Kidney (tissue), 14 donors: ENCODE results near the gene DCX. TPM values are rescaled to one million over a fixed set of nuclear protein-coding genes. Genes with fewer than 3 reads are reported as not detected.
A peak's percentile ranks its signal among the peaks of the same experiment; 100 is the strongest.

Experiments used
- DNase-seq, 5 donors: peaks; one replicate each; pipeline ENCODE4 v3.0.0-alpha.2; 2013 to 2020
- FAIRE-seq: peaks from 2 replicates; lab custom pipeline; 2012; peaks lifted over from hg19 to GRCh38; lab: Jason Lieb, UNC
- H3K27ac ChIP-seq, 2 donors: one replicate each; pipeline ENCODE4 v1.7.0; 2013; ENCODE audit warnings: low read depth in 2 of 2, low read length in 2 of 2, inconsistent platforms in 1 of 2
- H3K27me3 ChIP-seq: one replicate; pipeline ENCODE4 v1.7.1; 2013; ENCODE audit warnings: low read length, inconsistent platforms; ENCODE audit not compliant: control insufficient read depth, insufficient read depth
- H3K36me3 ChIP-seq, 3 donors: one replicate each; pipeline versions ENCODE4 v1.7.0 to v1.7.1; 2013; ENCODE audit warnings: low read length in 3 of 3, control low read depth in 1 of 3, inconsistent platforms in 1 of 3; ENCODE audit not compliant: insufficient read depth in 3 of 3, control insufficient read depth in 2 of 3
- H3K4me1 ChIP-seq, 3 donors: one replicate each; pipeline versions ENCODE4 v1.7.0 to v1.7.1; 2013; ENCODE audit warnings: low read length in 3 of 3, inconsistent platforms in 1 of 3, low read depth in 1 of 3; ENCODE audit not compliant: control insufficient read depth in 2 of 3, insufficient read depth in 2 of 3
- H3K4me3 ChIP-seq, 3 donors: one replicate each; pipeline versions ENCODE4 v1.7.0 to v1.8.1; 2013; ENCODE audit warnings: low read length in 3 of 3, control low read depth in 1 of 3, inconsistent platforms in 1 of 3
- H3K9ac ChIP-seq, 3 donors: one replicate each; pipeline versions ENCODE4 v1.7.0 to v1.7.1; 2013; ENCODE audit warnings: low read length in 3 of 3, control low read depth in 1 of 3, inconsistent platforms in 1 of 3
- H3K9me3 ChIP-seq, 3 donors: one replicate each; pipeline versions ENCODE4 v1.7.0 to v1.7.1; 2013; ENCODE audit warnings: low read length in 3 of 3, control low read depth in 1 of 3, inconsistent platforms in 1 of 3; ENCODE audit not compliant: control insufficient read depth in 2 of 3, insufficient read depth in 1 of 3
- intact Hi-C: fragments of 100-400 bp; cut with DNase I; formaldehyde crosslinking; loops from one replicate; pipeline ENCODE4 v1.11.1; 2022
- polyA plus RNA-seq: library from polyadenylated mRNA; stranded (reverse); fragments of 350-450 nt; fragmentation: Illumina TruSeq; extraction: RNeasy Lipid Tissue Mini Kit (QIAGEN cat#74804); gene quantifications from one replicate; pipeline ENCODE4 v1.2.3, GENCODE V29; 2014; ENCODE audit warnings: low read depth, low replicate concordance; ENCODE audit not compliant: insufficient read depth
- total RNA-seq: library from RNA; stranded (reverse); fragmentation: NEBNext Ultra II Directional; extraction: Animal tissue kit (Norgen Biotek cat#: 25700); gene quantifications from one replicate; pipeline ENCODE4 v1.2.1, GENCODE V29; 2021
- TF ChIP-seq, protein P1 (sequence below): IDR thresholded peaks from 3 replicates; pipeline ENCODE4 v1.5.1; 2012; ENCODE audit warnings: mild to moderate bottlenecking, moderate library complexity, borderline replicate concordance; ENCODE audit not compliant: insufficient read depth; ENCODE audit errors: extremely low read depth
- donor health status: control.
- donor health status: control.
- donor health status: control.
- donor health status: control.
- donor health status: control.
- donor health status: DM: yes; HTN: yes; CAD: no.
- donor health status: Normal renal cell carcinoma (clear cell type).

The DCX gene
- total and polyA plus RNA-seq, 2 donors from 2014 or later = 0.09 TPM; not detected in 1

- H3K4me1 ChIP-seq = no peaks in the 10 kb centered on the region
- no peak for FAIRE-seq
- H3K27me3 ChIP-seq = peaks cover 4% of the 10 kb centered on the region
Observed at GRCh38 chrX:111409326-111409725, 2.7 kb downstream of the DCX start.

DNA sequence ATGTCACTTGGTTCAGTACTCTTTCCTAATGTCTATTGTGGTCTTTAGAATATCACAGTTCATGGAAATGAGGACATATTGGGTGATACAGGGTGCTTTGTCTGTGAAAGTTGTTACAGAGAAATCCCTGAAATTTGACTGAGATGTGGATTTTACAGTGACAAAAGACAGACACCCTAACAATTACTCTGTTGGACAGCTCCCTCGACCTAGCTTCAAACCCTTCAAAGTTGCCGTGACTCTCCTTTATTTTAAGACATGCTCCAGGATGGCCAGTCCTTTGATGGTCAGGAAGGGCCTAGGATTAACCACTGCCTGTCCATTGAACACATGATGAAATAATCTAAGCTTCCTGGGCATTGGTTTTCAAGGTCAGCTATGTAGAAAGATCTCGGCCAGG, 4.0 kb downstream of the DCX start:
- no peak overlapping the region for H3K4me3 ChIP-seq
- H3K27ac ChIP-seq = no peak overlapping the region
- H3K27me3 ChIP-seq = peaks cover 4% of the 10 kb centered on the region
- H3K9me3 ChIP-seq = no peaks in the 10 kb centered on the region
- FAIRE-seq = no peak
- intact Hi-C loops = no loop called here
- no peak for DNase-seq
- H3K9ac ChIP-seq = no peak overlapping the region
- H3K4me1 ChIP-seq = no peaks in the 10 kb centered on the region
- TF ChIP-seq, protein P1, sequence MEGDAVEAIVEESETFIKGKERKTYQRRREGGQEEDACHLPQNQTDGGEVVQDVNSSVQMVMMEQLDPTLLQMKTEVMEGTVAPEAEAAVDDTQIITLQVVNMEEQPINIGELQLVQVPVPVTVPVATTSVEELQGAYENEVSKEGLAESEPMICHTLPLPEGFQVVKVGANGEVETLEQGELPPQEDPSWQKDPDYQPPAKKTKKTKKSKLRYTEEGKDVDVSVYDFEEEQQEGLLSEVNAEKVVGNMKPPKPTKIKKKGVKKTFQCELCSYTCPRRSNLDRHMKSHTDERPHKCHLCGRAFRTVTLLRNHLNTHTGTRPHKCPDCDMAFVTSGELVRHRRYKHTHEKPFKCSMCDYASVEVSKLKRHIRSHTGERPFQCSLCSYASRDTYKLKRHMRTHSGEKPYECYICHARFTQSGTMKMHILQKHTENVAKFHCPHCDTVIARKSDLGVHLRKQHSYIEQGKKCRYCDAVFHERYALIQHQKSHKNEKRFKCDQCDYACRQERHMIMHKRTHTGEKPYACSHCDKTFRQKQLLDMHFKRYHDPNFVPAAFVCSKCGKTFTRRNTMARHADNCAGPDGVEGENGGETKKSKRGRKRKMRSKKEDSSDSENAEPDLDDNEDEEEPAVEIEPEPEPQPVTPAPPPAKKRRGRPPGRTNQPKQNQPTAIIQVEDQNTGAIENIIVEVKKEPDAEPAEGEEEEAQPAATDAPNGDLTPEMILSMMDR = no peak
- H3K36me3 ChIP-seq = no peaks in the 10 kb centered on the region

More at GRCh38 chrX:111409326-111409725, 2.7 kb downstream of the DCX start:
- Histone ChIP-seq H3K36me3 (no peaks in the 10 kb centered on the region), H3K27ac (no peak overlapping the region), H3K4me3 (no peak overlapping the region), H3K9ac (no peak overlapping the region), H3K9me3 (no peaks in the 10 kb centered on the region)
- TF ChIP-seq, protein P1 = no peak
- intact Hi-C loops = no loop called here
- no peak for DNase-seq

GRCh38 chrX:111402344-111402743, 9.6 kb downstream of the DCX start:
- no peak overlapping the region for H3K9ac ChIP-seq
- H3K4me1 ChIP-seq = no peaks in the 10 kb centered on the region
- H3K36me3 ChIP-seq = no peaks in the 10 kb centered on the region
- FAIRE-seq (peak; percentile 66), DNase-seq (peak in 2 of 5 donors; percentile 2 to 12)
- no peaks in the 10 kb centered on the region for H3K9me3 ChIP-seq
- H3K27me3 ChIP-seq = peaks cover 5% of the 10 kb centered on the region
- TF ChIP-seq, protein P1 = no peak
- intact Hi-C loops = no loop called here
- no peak overlapping the region for H3K27ac ChIP-seq
- no peak overlapping the region for H3K4me3 ChIP-seq

DNA sequence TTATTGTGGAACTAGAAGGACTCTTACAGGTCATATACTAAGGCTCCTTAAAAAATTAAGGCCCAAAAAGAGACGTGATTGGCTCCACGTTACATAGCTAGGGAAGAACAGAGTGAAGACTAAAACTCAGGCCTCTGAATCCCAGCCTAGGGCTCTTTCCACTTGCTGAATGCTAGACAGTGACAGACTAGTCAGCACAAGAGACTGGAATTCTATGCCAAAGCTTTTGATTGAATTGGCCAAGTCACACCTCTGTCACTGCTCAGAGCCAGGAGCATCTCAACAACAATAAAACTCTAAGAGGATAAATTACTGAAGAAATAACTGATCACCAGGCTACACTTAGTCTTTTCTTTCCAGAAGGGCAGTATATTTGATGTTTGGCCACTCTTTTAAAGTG, 16.8 kb downstream of the DCX start:
- DNase-seq (no peak), FAIRE-seq (no peak)
- Histone ChIP-seq H3K4me3 (no peak overlapping the region), H3K36me3 (no peaks in the 10 kb centered on the region), H3K27ac (no peak overlapping the region), H3K27me3 (no peaks in the 10 kb centered on the region), H3K4me1 (no peaks in the 10 kb centered on the region), H3K9ac (no peak overlapping the region), H3K9me3 (no peaks in the 10 kb centered on the region)
- intact Hi-C loops = no loop called here
- TF ChIP-seq, protein P1 = no peak
